HG02885 (cell line): Measurements from ENCODE around the gene DAB2.
"Not testable (repeated sequence)": the region's sequence is repeated elsewhere in the genome, so short reads cannot be mapped to it uniquely, and the experiment has no call there.

ENCODE experiments used
- ATAC-seq: cut with Tn5 transposase; IDR thresholded peaks from one replicate; pipeline ENCODE4 v1.9.1; 2021; ENCODE audit warnings: mild to moderate bottlenecking; ENCODE audit not compliant: unreplicated experiment, poor library complexity

DAB2 gene

GRCh38 chr5:39422728-39423285 lies 2.0 kb downstream of the DAB2 start:
- ATAC-seq = no peak

- ATAC-seq = no peak
These were observed 2.7 kb downstream of the DAB2 start for GRCh38 chr5:39422036-39422606.

GRCh38 chr5:39420482-39421145 lies 4.2 kb downstream of the DAB2 start:
- no peak for ATAC-seq

DNA sequence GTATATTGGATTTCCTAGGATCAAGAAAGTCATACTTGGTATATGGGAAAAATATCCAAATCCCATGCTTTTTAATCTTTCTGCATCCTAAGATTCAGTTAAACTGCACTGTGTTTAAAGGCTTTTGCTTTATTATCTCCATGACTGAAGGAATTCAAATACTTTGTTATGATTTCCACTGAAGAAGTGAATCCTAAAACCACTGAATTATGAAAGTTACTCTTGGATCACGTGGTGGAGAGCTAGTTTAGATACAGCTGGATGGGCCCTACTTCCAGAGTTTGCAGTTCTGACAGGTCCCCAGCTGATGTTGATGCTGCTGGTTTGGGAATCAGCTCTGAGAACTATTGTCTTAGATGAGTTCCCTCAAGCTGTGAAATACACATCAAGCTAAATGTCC lies 5.0 kb downstream of the DAB2 start:
- no peak for ATAC-seq

- no peak for ATAC-seq
These were observed 6.8 kb downstream of the DAB2 start for GRCh38 chr5:39417979-39418378.

DNA sequence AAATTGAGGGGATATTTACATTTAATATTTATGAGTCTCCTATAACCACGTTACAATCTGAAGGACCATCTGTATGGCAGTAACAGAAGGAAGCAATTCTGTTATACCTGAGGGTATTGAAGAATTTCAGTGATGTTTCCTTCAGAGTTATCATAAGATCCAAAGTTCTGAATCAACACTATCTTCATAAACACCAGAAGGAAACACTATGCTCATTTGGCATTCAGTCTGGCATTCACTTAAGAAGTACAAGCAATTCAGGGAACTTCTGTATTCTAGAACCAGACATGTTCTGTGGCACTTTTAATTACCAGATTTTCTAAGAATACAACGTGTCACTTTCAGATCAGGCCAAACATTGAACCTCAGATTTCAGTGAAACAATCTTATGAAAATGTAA lies 9.6 kb downstream of the DAB2 start:
- no peak for ATAC-seq

DNA sequence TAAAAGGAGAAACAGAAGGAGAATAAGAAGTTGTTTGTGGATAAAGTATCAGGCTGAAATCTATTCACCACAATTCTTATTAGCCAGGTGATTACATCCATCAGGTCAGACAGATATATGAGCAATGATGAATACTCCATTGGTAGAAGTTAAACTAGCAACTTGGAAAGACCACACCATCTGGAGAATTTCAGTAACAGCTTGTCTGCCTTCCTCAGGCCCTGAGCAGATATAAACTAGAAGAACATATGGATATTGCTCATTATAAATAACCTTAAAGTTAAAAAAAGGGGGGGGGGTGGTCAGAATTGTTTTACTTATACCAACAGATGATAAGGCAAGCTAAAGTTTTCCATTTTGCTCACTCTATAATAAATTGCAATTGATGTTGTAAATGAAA lies 10.4 kb downstream of the DAB2 start:
- ATAC-seq = no peak

DNA sequence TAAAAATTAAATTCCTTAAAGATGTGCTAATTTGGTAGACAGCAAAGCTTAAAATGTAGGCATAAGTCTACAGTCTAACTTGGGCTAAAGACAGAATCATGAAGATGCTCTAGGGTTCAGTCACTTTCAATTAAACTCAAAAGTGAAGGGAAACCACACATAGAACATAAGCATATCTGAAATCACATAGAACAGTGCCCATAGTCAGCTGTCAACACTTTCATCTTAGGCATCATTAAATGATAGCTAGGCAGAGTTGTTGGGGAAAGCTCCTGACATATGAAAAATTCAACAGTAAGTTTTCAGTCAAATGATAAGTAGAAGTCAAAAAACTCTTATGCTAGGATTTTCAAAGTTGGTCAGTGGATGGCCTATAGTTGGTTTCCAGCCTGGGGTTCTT lies 11.0 kb downstream of the DAB2 start:
- ATAC-seq = no peak

DNA sequence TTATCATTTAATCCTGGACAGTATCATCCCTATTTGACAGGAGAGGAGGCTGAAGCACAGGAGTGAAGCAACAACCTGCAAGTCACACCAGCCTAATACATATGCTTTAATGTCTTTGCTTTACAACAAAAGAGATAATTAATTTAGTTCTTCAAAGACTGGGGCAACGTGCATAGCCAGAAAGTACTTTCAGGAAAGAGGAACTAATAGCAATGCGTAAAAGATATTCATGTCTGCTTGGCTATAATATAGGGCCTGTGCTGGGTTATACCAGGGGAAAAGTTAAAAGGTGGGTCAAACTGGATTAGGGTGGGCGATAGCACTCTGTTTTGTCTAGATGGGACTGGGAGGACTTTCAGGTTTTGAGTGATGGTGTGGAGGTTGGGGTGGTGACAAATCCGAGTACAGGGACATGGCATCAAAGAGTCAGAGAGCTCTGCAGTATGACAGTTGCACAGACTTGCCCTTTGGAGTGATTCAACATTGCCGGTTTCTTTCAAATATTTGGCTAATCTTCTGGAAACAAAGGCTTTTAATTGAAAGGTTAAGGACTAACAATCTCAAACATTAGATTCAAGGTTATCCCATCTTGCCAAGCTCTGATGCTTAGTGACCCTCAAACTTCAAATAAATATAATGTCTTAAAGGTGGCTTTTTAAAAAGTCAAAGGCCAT lies 11.9 kb downstream of the DAB2 start:
- ATAC-seq = no peak

GRCh38 chr5:39411985-39412384 lies 12.8 kb downstream of the DAB2 start:
- no peak for ATAC-seq

- ATAC-seq = no peak
These were observed 13.7 kb downstream of the DAB2 start for GRCh38 chr5:39411061-39411460.

DNA sequence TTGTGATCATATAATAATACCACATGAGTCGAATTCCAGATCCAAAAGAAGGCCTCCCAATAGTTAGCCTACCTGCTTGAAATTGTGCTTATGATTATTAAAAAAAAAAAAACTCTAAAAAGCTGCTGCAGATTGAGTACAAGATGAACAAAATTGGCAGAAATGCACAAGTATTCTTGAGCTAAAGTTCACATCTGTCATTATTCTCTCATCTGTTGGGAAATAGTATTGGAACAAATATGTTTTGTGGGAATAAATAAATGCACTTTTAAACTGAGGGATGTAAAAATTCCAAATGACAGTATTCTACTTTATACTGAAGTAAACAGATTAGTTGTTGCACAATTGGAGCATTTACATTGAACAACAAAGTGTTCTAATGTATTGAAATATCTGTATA lies 15.7 kb downstream of the DAB2 start:
- no peak for ATAC-seq

GRCh38 chr5:39405083-39405843 lies 19.5 kb downstream of the DAB2 start:
- no peak for ATAC-seq

DNA sequence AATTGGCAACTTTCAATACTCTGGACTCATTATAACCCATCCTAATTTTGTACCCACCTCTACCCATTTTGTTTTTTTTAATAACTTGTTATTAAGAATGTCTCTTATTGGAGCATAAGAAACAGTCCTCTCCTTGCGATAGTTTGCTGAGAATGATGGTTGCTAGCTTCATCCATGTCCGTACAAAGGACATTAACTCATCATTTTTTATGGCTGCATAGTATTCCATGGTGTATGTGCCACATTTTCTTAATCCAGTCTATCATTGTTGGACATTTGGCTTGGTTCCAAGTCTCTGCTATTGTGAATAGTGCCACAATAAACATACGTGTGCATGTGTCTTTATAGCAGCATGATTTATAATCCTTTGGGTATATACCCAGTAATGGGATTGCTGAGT lies 21.0 kb downstream of the DAB2 start:
- ATAC-seq = not testable (repeated sequence)

- not testable (repeated sequence) for ATAC-seq
These were observed 22.6 kb downstream of the DAB2 start for GRCh38 chr5:39402140-39402539.

GRCh38 chr5:39400713-39401578 lies 23.8 kb downstream of the DAB2 start:
- no peak for ATAC-seq

GRCh38 chr5:39399135-39400036 lies 25.4 kb downstream of the DAB2 start:
- ATAC-seq = no peak

DNA sequence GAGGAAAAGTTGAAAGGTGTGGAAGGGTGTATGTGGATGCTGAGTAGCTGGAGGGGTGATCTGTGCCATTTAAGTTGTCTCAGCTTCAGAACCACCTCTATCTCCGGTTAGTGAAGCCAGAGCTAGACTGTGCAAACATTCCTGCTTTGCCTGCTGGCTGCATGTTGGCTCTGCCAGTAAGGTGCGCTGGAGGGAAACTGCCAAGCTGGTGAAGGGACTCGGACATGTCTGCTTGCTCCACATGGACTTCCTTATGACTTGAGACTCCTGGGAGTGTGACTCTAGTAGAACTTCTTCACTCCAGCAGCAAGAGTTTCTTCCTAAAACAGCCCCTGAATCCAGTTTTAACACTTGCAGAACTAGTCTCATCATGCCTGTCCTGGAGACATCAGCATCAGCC lies 27.9 kb downstream of the DAB2 start:
- ATAC-seq = no peak

GRCh38 chr5:39395521-39395920 lies 29.3 kb downstream of the DAB2 start:
- ATAC-seq = no peak
